CD4-positive, alpha-beta T cell treated with Interleukin-2 at 100 ng/mL for 4 hours (primary cell): ENCODE results near the gene WDR4.
"Not testable (repeated sequence)": the region's sequence is repeated elsewhere in the genome, so short reads cannot be mapped to it uniquely, and the experiment has no call there.

ENCODE experiments used
- DNase-seq: peaks from one replicate; pipeline ENCODE4 v3.0.0-alpha.2; 2020; ENCODE audit warnings: low spot score

Gene WDR4

GRCh38 chr21:42875811-42876210, 3.5 kb downstream of the WDR4 start:
- not testable (repeated sequence) for DNase-seq

- no peak for DNase-seq
Measured at GRCh38 chr21:42873096-42873495, 6.2 kb downstream of the WDR4 start.

GRCh38 chr21:42868196-42868595, 11.1 kb downstream of the WDR4 start:
- DNase-seq = no peak

GRCh38 chr21:42865776-42866160, 13.6 kb downstream of the WDR4 start:
- DNase-seq = no peak

GRCh38 chr21:42864815-42865775, 14.2 kb downstream of the WDR4 start:
- no peak for DNase-seq

- no peak for DNase-seq
Measured at GRCh38 chr21:42864286-42864685, 15.1 kb downstream of the WDR4 start.

- DNase-seq = no peak
Measured at GRCh38 chr21:42863504-42863870, 15.9 kb downstream of the WDR4 start.

GRCh38 chr21:42862774-42863503, 16.4 kb downstream of the WDR4 start:
- no peak for DNase-seq

GRCh38 chr21:42861848-42862400, 17.4 kb downstream of the WDR4 start:
- DNase-seq = no peak

- DNase-seq = no peak
Measured at GRCh38 chr21:42861311-42861847, 18.0 kb downstream of the WDR4 start.

- DNase-seq = no peak
Measured at GRCh38 chr21:42860345-42860744, 19.0 kb downstream of the WDR4 start.

- no peak for DNase-seq
Measured at GRCh38 chr21:42859891-42860230, 19.5 kb downstream of the WDR4 start.

GRCh38 chr21:42858957-42859890, 20.1 kb downstream of the WDR4 start:
- DNase-seq = no peak

- DNase-seq = no peak
Measured at GRCh38 chr21:42858185-42858847, 21.0 kb downstream of the WDR4 start.

GRCh38 chr21:42857216-42857615, 22.1 kb downstream of the WDR4 start:
- DNase-seq = no peak

GRCh38 chr21:42855937-42856335, 23.4 kb downstream of the WDR4 start:
- no peak for DNase-seq

GRCh38 chr21:42855171-42855936, 24.0 kb downstream of the WDR4 start:
- no peak for DNase-seq

GRCh38 chr21:42854246-42855010, 24.9 kb downstream of the WDR4 start:
- no peak for DNase-seq

GRCh38 chr21:42853621-42854020, 25.7 kb downstream of the WDR4 start:
- DNase-seq = no peak
